KMS-11 (cell line): Measurements from ENCODE around the gene MPPED2.

Experiments
- H2AFZ ChIP-seq: fragments of 200-600 bp; sonication (generic); 2 replicates; pipeline ENCODE4 v1.6.1; 2016; ENCODE audit warnings: antibody characterized with exemption, mixed run types, low read depth
- H3K27ac ChIP-seq: fragments of 200-600 bp; sonication (generic); 2 replicates; pipeline ENCODE4 v1.6.1; 2016; ENCODE audit warnings: mild to moderate bottlenecking, mixed run types
- H3K27me3 ChIP-seq: fragments of 200-600 bp; sonication (generic); 2 replicates; pipeline ENCODE4 v1.6.1; 2017; ENCODE audit warnings: mild to moderate bottlenecking, low read depth, mixed run types, moderate library complexity; ENCODE audit not compliant: insufficient read depth
- H3K36me3 ChIP-seq: fragments of 200-600 bp; sonication (generic); 2 replicates; pipeline ENCODE4 v1.6.1; 2017; ENCODE audit warnings: mild to moderate bottlenecking, mixed run types; ENCODE audit not compliant: insufficient read depth
- H3K4me1 ChIP-seq: fragments of 200-600 bp; sonication (generic); 2 replicates; pipeline ENCODE4 v1.6.1; 2016; ENCODE audit warnings: mild to moderate bottlenecking, low read depth, mixed run types; ENCODE audit not compliant: poor library complexity, severe bottlenecking
- H3K4me2 ChIP-seq: fragments of 200-600 bp; sonication (generic); 2 replicates; pipeline ENCODE4 v1.7.0; 2016; ENCODE audit warnings: mild to moderate bottlenecking, mixed run types
- H3K4me3 ChIP-seq: fragments of 200-600 bp; sonication (generic); IDR thresholded peaks from 2 replicates; pipeline ENCODE4 v1.6.1; 2017; ENCODE audit warnings: low read depth, low read length, mixed read lengths; ENCODE audit not compliant: insufficient read depth
- H3K79me2 ChIP-seq: fragments of 200-600 bp; sonication (generic); 2 replicates; pipeline ENCODE4 v1.6.1; 2016; ENCODE audit warnings: low read depth, mixed run types; ENCODE audit not compliant: insufficient read depth
- H3K9ac ChIP-seq: fragments of 200-600 bp; sonication (generic); 2 replicates; pipeline ENCODE4 v1.6.1; 2016; ENCODE audit warnings: mild to moderate bottlenecking, mixed run types
- H4K20me1 ChIP-seq: fragments of 200-600 bp; sonication (generic); 2 replicates; pipeline ENCODE4 v1.6.1; 2016; ENCODE audit warnings: mild to moderate bottlenecking, mixed run types; ENCODE audit not compliant: insufficient read depth
- TF ChIP-seq, protein P1 (sequence below): fragments of 200-600 bp; sonication (generic); conservative IDR thresholded peaks from 2 replicates; pipeline ENCODE4 v1.6.1; 2017; ENCODE audit warnings: low read depth, mild to moderate bottlenecking, antibody characterized with exemption, low read length, moderate library complexity, mixed read lengths

MPPED2 gene

DNA sequence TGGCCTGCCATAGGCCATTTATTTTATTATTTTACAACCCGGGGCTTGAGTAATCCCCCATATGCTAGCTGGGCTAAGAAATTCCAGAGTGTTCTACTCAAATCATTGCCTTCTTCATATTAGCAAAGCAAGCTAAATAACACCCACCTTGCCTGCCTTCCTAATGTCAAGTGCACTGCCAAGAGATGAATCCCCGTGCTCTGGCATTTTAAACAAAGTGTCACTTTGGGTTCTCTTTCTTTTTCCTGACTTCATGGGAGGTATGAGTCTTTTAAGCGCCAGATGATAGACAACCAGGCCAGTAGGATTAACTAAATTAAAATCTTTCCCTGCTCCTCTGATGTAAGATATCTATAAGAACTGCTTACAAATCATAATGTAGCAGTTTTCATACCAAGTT lies 4.5 kb downstream of the MPPED2 start:
- Histone ChIP-seq H3K4me2 (no peak overlapping the region), H2AFZ (no peak overlapping the region), H3K27me3 (no peaks in the 10 kb centered on the region), H3K27ac (no peak overlapping the region), H3K9ac (no peak overlapping the region), H4K20me1 (no peaks in the 10 kb centered on the region), H3K4me3 (no peak overlapping the region), H3K79me2 (no peaks in the 10 kb centered on the region), H3K4me1 (no peaks in the 10 kb centered on the region), H3K36me3 (no peaks in the 10 kb centered on the region)
- TF ChIP-seq, protein P1, sequence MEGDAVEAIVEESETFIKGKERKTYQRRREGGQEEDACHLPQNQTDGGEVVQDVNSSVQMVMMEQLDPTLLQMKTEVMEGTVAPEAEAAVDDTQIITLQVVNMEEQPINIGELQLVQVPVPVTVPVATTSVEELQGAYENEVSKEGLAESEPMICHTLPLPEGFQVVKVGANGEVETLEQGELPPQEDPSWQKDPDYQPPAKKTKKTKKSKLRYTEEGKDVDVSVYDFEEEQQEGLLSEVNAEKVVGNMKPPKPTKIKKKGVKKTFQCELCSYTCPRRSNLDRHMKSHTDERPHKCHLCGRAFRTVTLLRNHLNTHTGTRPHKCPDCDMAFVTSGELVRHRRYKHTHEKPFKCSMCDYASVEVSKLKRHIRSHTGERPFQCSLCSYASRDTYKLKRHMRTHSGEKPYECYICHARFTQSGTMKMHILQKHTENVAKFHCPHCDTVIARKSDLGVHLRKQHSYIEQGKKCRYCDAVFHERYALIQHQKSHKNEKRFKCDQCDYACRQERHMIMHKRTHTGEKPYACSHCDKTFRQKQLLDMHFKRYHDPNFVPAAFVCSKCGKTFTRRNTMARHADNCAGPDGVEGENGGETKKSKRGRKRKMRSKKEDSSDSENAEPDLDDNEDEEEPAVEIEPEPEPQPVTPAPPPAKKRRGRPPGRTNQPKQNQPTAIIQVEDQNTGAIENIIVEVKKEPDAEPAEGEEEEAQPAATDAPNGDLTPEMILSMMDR: no peak

DNA sequence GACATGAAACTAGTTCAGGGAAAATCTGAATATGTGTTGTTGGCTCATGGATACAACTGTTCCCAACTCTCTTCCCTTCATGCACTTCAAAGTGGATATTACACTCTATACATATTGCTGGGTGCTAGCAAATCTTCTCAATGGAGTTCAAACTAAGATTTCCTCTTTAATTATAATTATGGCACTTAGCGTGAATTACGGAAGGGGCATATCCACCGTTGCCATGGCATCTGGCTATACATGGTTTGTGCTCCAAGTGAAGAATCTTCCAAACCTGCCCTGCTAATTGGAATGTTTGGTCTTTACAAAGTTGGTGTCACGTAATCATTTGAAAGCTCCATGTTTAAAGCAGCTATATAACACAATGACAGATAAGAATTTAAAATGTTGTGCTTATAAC lies 5.6 kb downstream of the MPPED2 start:
- Histone ChIP-seq H3K4me2 (no peak overlapping the region), H3K9ac (no peak overlapping the region), H3K79me2 (no peaks in the 10 kb centered on the region), H3K4me1 (no peaks in the 10 kb centered on the region), H3K27me3 (no peaks in the 10 kb centered on the region), H4K20me1 (no peaks in the 10 kb centered on the region), H3K27ac (no peak overlapping the region), H3K36me3 (no peaks in the 10 kb centered on the region), H2AFZ (no peak overlapping the region), H3K4me3 (no peak overlapping the region)
- TF ChIP-seq, protein P1: no peak

DNA sequence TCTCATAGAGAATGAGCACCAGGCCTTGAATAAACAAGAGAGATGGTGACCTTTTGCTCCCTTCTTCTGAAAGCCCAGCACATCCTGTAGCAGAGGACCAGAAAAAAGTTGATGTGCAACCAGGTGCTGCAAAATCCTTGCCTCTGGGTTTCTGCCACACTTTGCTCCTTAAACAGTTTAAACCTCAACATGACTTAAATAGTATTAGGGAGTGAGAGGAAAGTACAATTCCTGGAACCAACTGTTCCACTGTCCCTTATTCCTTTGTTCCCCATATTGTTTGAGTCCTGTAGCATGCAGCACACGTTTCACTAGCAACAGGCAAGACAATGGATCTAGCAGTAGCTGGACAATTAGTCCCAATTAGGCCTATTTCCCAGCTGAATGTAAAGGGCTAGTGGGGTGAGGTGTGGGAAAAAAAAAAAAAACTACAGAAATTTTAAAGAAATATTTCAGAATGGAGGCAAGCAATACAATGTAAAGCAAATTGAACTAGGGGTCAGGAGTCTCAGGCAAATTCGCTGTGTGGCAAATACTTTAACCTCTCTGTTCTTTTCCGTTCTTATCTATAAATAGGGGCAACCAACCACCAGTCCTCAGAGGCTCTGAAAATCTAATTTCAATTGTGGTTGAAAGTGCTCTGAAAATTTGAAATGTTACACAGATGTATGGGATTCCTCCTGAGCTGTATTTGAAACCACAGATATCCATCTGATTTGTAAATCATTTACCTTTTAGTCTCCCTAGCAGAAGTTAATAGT lies 6.6 kb downstream of the MPPED2 start:
- no peaks in the 10 kb centered on the region for H3K36me3 ChIP-seq
- H4K20me1 ChIP-seq: no peaks in the 10 kb centered on the region
- H3K27me3 ChIP-seq: no peaks in the 10 kb centered on the region
- no peak overlapping the region for H3K4me2 ChIP-seq
- H3K9ac ChIP-seq: no peak overlapping the region
- H3K4me3 ChIP-seq: no peak overlapping the region
- no peaks in the 10 kb centered on the region for H3K79me2 ChIP-seq
- H3K4me1 ChIP-seq: no peaks in the 10 kb centered on the region
- H2AFZ ChIP-seq: no peak overlapping the region
- no peak overlapping the region for H3K27ac ChIP-seq
- TF ChIP-seq, protein P1: no peak

DNA sequence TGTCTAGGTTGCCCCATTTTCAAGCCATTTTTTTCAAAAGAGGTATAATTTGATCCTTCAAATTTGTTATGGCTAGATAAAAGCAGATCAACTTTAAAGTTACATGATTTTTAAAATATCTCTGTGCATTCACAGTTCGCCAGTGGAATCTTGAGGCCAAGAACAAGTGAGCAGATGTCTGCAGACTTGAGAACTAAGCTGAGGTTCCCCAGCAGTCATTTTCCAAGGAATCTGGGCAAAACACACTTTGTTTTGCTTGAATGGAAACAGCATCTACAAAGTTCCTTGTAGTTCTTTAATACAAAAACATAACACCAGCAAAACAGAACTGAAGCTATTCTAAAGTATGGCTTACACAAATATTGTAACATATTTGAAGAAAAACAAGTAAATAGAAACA lies 7.7 kb downstream of the MPPED2 start:
- H3K9ac ChIP-seq: no peak overlapping the region
- H3K36me3 ChIP-seq: no peaks in the 10 kb centered on the region
- H3K4me2 ChIP-seq: no peak overlapping the region
- no peak overlapping the region for H3K4me3 ChIP-seq
- no peak overlapping the region for H2AFZ ChIP-seq
- H3K27me3 ChIP-seq: no peaks in the 10 kb centered on the region
- TF ChIP-seq, protein P1: no peak
- no peaks in the 10 kb centered on the region for H3K79me2 ChIP-seq
- H4K20me1 ChIP-seq: no peaks in the 10 kb centered on the region
- no peak overlapping the region for H3K27ac ChIP-seq
- H3K4me1 ChIP-seq: no peaks in the 10 kb centered on the region
